ENCODE measurements around the gene ACSS1.

The ACSS1 gene

GRCh38 chr20:25058847-25059810 is 1.2 kb upstream of the ACSS1 start:
- ATAC-seq (no peak), DNase-seq (no peak)

- ATAC-seq, result peak; percentile 57
These were observed 497 bp downstream of the ACSS1 start for GRCh38 chr20:25057234-25058050.

GRCh38 chr20:25056690-25057233 is 1.2 kb downstream of the ACSS1 start:
- no peak for ATAC-seq

More at GRCh38 chr20:25057234-25058050, 497 bp downstream of the ACSS1 start:
- peak; percentile 81 for DNase-seq

GRCh38 chr20:25055711-25056495 is 2.0 kb downstream of the ACSS1 start:
- ATAC-seq (no peak), DNase-seq (no peak)

More at GRCh38 chr20:25056690-25057233, 1.2 kb downstream of the ACSS1 start:
- no peak for DNase-seq

GRCh38 chr20:25054995-25055629 is 2.8 kb downstream of the ACSS1 start:
- ATAC-seq (no peak), DNase-seq (no peak)

- DNase-seq (no peak), ATAC-seq (no peak)
These were observed 3.7 kb downstream of the ACSS1 start for GRCh38 chr20:25054096-25054820.

GRCh38 chr20:25053255-25054031 is 4.5 kb downstream of the ACSS1 start:
- DNase-seq, result no peak

GRCh38 chr20:25052255-25053194 is 5.4 kb downstream of the ACSS1 start:
- no peak for ATAC-seq
- DNase-seq, result no peak

More at GRCh38 chr20:25053255-25054031, 4.5 kb downstream of the ACSS1 start:
- no peak for ATAC-seq

GRCh38 chr20:25051386-25052155 is 6.4 kb downstream of the ACSS1 start:
- ATAC-seq, result no peak
- no peak for DNase-seq

GRCh38 chr20:25050501-25051350 is 7.2 kb downstream of the ACSS1 start:
- no peak for DNase-seq
- ATAC-seq, result no peak

GRCh38 chr20:25050082-25050481 is 7.9 kb downstream of the ACSS1 start:
- DNase-seq (no peak), ATAC-seq (no peak)

GRCh38 chr20:25049261-25050060 is 8.5 kb downstream of the ACSS1 start:
- DNase-seq (no peak), ATAC-seq (no peak)

- ATAC-seq (no peak), DNase-seq (no peak)
These were observed 9.4 kb downstream of the ACSS1 start for GRCh38 chr20:25048519-25048952.

- no peak for DNase-seq
- ATAC-seq, result no peak
These were observed 10.2 kb downstream of the ACSS1 start for GRCh38 chr20:25047766-25048165.

GRCh38 chr20:25046736-25047666 is 10.9 kb downstream of the ACSS1 start:
- ATAC-seq (no peak), DNase-seq (no peak)
